Activated T-cell treated with anti-CD3 and anti-CD28 coated beads for 4 hours (primary cell): Measurements from ENCODE around the gene CACNB1.
A peak's percentile ranks its signal among the peaks of the same experiment; 100 is the strongest.

Experiments
- DNase-seq: peaks from one replicate; pipeline ENCODE4 v3.0.0-alpha.2; 2020

Gene CACNB1

DNA sequence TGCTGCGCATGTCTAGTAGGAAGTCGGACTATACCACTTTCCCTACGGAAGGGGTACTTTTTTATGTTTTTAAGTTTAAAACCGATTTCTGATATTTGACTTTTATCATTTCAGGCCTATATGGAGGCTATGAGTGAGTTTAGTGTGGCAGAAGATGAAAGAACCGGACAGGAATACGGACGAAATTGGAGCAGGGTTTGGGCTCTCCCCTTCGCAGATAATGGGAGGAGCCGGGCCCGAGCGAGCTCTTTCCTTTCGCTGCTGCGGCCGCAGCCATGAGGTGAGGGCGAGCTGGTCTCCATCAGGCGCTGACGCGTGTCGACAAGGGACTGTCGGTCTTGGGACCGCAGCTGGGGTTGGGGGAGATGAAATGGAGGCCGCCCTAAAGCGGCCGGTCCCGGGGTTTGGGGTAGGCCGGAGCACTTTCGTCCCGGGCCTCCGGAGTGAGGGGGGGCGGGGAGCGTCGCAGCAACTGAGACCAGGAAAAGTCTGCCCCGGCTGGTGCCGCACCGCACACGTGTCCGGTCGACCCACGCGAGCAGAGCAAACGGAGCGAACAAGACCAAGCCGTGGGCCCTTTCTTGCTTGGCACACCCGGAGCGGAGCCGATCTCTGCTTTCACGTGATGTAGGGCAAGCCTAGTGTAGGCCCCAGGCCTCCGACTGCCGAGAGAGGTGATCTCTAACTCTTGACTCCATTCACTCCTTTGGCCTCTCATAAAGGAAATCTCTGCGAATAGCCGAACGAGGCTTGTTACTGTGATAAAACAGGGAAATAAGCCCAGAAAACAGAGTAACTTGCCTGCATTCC is 2.8 kb upstream of the CACNB1 start, which contains the start of gene RPL19:
Gene RPL19 (plus strand): TSS at position 214 of the 810 bp plus-strand sequence. CDS start 62 bp downstream, at position 276.
- peak; percentile 65 for DNase-seq

DNA sequence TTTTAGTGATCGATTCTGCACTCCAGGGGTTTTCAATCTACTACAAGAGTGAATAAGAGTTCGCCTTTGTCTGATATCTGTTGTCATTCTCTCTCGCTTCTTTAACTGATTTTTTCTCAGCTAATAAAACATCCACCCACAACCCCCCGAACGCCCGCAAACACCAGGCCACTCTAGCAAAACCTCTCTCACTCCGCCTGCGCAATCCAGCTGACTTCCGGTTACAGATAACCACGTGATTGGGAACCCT is 2.3 kb upstream of the CACNB1 start:
- peak; percentile 84 for DNase-seq

DNA sequence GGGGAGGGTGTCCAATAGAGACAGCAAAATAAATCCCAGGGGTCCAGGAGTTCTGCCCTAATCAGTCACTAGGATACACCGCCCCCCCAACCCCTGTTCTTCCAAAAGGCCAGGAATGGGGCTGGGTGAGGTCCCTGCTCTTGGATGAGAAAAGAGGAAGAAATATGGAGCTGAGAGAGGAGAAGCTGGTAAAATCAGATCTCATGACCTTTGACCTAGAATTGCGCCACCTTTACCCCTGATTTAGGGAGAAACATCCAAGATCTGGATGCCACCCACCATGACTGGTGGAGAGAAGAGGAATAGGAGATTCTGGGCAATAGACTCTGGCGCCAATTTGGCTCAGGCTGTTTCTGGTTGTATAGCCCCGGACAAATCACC is 707 bp upstream of the CACNB1 start:
- DNase-seq, result no peak

DNA sequence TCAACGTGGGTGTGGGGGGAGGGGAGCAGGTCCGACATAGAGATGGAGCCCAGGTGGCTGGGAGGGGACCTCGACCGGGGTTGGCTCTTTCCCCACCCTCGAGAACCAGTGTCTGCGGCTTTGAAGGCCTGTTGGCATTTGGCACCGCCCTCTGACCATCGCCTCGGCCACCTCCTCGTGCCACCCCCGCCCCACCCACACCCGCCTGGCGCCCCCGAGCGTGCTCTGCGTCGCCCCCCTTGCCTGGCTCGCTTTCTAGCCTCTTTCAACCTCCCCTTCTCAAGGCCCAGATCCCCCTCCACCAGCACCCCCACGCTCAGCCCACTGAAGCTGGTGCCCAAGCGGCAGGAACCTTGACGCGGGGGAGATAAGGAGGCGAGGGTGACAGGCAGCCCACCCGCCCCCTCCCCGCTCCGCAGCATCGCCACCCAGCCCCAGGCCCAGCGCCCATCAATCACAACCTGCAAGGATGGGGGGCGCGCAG is 619 bp downstream of the CACNB1 start:
- no peak for DNase-seq

DNA sequence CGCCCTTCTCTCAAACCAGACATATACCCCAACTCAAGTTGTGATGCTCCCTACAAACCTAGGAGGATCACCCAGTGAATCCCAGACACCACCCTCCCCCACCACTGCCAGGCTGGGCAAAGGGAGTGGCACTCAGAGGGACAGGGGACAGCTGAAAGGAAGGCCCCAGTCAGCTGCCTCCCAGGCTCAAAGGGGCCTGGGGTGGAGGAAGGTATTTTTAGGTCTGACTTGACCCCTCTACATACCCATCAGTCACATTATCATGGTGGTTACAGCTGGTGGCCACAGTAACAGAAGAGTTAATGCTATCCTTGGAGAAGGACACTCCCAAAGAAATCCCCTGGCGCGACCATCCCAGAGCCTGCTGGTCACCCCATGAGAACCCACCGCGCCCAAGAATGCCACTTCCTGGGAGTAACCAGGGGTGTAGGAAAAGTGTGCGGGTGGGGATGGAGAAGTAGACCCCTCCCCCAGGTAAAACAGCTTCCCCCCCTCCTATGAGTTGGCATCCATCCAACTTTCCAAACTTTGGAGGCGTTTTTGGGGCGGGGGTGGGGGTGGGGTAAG is 1.1 kb downstream of the CACNB1 start:
- DNase-seq, result no peak

DNA sequence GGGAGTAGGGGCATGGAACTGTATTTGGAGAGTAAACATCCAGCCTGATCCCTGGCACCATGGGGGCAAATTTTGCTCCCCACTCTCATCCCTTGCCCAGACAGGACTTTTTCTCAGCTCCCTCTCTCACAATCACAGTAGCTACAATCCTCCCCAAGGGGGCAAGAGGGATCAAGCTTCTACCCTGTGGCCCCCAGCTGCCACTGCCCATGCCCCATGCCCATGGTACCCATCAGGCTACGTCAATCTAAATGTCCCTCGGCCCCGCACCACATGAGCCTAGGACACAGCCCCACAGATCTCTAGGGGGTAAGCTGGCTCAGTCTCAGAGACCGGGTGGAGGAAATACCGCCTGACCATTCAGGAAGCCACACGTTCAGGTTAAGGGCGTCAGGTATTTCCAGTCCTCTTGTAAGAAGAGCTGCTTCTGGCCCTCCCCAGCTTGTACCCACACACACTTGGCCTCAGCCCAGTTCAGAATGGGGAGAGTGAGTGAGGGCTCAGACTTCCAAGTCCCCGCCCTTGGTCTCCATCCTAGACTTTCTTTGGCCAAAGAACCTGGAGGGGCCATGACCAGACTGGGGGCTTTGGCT is 1.8 kb downstream of the CACNB1 start:
- DNase-seq, result no peak

DNA sequence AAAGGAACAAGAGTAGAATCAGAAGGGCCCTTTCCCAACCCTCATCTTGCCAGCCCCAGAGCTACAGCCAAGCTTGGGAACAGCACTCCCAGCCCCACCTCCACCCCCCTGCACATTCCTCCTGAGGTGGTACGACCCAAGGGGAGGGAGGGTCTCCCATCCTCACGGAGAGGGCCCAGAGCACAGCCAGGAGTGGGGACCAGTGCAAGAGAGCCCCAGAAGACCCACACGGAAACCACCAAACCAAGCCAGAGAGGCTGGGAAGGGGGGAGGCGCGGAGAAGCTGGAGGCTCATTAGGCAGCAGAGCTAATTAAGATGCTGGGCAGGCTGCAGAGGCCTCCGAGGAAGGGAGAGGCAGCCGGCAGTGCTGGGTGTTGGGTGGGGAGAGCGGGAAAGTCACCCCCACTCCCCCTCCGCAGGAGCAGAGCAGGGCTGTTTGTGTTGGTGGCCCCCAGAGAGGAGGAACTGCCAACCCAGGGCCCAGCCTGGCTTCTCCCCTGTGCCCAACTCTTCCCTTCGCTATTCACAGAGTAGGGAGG is 2.4 kb downstream of the CACNB1 start:
- DNase-seq, result no peak

DNA sequence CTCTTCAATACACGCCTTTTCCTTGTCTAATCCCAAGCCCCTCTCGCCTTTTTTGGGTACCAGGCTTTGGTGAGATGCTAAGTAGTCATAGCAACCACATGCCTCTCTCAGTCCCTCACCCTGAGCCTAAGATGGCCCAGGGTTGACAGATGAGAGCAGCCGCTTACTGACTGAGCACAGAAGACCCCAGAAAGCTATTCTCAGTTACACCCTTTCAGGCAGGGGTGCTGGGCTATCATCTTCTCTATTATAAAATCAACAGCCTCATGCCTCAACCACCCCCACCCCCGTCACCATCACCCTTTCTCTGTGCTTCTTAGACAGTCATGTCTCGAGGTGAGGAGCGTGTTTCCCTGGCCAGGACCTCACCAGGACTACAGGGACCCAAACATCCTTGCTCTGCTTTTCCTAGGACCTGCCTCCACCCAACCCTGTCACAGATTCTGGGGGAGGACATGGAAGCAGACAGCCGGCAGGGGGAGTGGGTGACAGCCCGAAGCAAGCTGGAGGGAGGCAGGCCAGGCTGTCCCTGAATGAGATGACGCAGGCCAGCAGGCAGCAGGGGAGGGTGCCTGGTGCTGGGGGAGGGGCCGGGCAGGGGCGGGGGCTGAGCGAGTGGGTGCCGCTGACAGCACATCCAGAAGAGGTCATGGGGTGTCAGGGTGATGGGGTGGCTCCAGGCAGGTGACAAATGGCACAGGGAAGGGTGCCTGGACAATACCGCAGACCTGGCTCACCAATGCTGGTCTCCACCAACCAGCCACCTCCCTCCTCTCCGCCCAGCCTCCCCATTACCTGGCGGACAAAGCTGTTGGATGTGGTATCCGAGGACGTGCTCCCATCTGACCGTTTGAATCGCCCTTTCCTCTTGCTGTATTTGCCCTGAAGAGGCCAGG is 3.1 kb downstream of the CACNB1 start:
- DNase-seq, result no peak

DNA sequence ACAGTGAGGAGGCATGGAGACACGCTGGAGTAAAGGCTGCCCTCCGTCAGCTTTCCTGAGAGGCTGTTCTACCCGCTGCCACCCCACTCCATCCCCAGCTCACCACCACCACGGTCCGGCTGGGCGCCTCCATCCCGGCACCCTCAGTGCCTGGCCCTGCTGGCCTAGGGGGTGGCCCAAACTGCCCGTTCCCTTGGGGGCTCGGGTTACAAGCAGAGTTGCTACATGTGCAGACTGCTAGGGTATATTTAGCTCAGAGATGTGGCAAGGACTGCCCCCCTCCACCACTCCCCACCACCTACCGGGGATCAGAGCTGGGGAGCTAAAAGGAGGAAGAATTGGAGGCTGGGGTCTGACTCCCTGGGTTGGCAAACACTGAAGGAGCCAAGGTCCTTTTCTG is 4.1 kb downstream of the CACNB1 start:
- DNase-seq, result no peak

DNA sequence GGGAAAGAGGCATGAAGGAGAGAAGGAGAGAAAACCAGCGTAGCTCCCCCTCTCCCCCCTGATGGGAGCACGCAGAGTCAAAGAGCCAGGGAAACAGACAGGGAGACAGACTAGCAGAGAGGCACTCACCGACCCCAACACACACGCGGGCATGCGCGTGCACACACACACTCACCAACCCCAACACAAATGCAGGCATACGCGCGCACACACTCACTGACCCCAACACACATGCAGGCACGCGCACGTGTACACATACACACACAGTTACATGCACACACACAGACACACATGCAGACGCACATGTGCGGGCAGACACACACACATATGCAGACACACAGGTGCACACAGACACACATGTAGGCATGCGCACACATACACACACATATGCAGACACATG is 4.6 kb downstream of the CACNB1 start:
- DNase-seq, result no peak

DNA sequence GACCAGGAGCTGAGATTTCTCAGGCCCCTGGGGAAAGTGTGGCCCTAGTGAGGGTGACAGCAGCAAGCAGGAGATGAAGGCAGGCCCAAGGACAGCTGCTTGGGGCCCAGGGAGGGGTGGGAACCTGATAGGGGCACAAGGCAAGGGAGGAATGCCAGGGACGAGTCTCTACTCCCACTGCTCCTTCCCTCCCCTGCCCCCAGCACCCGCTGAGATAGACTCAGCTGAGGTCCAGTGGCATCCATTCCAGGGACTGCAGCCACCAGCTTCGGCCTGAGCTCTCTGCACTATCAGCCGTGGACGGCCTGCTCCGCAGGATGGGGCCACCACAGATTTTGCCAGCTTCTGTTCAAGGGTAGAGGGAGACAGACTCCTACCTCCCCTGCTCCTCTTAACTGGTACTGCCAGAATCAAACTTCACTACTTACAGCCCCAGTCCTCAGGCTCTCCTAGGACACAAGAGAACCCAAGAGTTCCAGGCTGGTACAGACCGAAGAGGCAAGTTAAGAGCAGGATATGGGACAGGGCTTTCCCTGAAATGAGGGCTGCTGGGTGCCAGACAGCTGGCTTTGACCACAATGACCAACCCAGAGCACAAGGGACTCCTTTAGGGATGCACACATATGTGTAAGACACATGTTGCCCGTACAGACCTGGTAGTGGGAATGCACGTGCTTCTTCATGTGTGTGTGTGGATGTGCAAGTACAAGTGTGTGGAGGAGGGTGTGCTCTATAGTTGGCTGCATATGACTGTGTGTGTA is 5.5 kb downstream of the CACNB1 start:
- no peak for DNase-seq

DNA sequence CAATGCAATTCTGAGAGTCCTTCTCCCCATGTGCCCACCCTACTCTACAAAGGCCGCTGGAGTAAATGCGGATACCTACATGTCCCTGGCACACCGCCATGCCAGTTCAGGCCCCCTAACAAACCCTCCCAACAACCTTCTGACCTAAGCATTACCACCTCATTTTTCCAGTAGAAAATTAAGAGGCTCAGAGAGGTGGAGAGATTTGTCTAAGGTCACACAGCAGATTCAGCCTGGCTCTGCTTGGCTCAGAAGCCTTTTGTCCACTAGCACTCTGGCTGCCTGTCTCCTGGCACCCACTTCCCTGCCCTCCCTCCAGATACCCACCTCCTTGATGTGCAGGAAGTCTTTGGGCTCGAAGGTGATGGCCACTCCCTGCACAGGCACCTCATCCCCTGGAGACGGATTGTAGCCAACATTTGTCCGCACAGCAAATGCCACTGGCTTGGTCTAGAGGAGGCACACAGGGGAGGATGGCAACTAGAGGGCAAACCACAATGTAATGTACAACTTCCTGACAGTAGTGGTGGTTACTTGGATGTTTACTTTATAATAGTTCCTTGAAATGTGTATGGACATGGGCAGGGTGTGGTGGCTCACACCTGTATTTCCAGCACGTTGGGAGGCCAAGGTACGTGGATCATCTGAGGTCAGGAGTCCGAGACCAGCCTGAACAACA is 10.2 kb downstream of the CACNB1 start:
- no peak for DNase-seq

DNA sequence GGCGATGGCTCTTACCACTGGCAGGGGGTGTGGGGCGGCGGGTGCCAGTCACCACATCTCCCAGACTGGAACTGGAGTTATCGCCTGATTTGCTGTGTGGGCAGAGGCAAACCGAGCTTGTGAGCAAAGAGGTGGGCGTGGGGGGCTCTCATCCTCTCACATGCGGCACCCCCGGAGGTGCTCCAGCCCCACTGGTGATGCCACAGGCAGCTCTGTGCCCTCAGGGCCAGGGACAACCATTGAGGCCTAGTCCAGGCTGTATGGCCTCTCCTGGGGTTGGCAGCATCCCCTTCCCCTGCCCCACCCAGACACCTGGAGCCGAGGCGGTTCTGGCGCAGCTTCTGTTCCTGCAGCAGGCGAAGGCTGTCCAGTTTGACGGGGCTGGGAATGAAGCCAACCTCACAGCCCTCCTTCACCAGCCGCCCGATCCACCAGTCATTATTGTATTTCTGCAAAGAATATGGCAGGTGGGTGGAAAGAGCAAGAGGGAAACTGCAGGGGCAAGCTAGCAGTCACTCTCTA is 10.9 kb downstream of the CACNB1 start:
- no peak for DNase-seq

DNA sequence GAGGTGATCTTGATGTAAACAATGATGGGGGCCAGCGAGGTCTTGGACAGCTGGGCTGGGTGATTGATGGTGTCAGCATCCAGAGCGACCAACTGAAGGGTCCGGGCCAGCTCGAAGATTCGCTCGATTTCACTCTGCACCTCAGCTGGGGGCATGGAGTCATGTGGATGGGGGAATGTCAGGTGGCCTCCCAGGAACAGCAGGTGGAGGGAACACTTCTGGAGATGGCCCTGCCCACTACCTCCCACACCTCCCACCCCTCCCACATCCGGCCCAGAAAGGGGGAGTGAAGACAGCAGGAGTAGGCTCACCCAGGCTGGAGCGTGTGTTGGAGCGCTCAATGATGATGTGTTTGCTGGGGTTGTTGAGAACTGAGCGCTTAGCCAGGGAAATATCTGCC is 13.7 kb downstream of the CACNB1 start:
- no peak for DNase-seq

DNA sequence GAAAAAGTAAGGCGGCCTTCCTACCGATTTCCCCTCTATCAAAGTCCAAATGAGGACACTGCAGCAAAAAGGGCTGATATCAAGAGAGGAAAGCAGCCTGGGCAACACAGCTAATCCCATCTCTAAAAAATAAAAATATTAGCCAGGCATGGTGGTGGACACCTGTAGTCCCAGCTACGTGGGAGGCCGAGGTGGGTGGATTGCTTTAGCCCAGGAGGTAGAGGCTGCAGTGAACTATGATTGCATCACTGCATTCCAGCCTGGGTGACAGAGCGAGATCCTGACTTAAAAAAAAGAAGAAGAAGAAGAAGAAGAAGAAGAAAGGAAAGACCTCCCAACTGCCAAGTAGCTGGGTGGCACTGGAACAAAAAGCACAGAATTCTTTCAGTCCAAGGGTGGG is 14.4 kb downstream of the CACNB1 start:
- DNase-seq, result no peak

DNA sequence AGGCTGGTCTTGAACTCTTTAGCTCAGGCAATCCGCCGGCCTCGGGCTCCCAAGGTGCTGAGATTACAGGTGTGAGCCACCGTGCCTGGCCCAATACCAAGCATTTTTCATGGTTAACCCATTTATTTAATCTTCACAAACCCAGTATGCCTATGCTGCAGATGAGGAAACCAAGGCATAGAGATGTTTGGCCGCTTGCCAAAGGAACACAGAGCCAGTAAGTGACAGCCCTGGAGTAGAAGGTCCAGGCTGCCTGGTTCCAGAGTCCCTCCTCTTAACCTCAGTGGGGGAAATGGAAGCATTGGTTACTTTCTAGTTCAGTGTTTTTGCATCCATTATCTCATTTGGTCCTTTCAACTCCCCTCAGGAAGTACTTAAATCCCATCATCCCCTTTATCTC is 16.2 kb downstream of the CACNB1 start:
- DNase-seq, result no peak

DNA sequence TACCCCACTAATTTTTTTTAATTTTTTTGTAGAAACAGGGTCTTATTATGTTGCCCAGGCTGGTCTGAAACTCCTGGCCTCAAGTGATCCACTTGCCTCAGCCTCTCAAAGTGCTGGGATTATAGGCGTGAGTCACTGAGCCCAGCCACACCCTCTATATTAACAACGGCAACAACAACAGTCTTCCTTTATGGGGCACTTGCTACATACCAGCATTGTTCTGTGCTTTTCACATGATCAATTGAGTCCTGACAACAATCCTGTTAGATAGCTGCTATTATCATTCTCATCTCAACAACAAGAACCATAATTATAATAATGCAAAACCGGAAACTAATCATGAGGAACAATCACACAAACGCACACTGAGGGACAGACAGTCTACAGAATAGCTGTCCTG is 18.9 kb downstream of the CACNB1 start:
- no peak for DNase-seq

DNA sequence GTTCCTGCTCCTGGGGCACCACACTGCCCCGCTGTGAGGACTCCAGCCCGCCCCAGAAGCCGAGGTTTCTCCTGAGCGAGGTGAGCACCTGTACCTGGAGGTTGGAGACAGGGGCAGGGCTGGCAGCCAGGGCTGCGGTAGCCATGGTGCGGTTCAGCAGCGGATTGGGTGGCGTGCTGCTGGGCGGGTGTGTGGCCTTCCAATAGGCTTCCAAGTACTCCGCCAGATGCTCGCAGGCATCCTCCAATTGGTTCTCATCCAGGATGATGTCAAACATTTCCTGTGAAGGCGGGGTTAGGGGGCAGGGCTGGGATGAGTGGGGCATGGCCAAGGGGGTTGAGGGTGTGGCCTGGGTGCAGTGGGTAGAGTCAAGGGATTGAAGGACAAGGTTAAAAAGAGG is 20.2 kb downstream of the CACNB1 start:
- DNase-seq, result no peak

DNA sequence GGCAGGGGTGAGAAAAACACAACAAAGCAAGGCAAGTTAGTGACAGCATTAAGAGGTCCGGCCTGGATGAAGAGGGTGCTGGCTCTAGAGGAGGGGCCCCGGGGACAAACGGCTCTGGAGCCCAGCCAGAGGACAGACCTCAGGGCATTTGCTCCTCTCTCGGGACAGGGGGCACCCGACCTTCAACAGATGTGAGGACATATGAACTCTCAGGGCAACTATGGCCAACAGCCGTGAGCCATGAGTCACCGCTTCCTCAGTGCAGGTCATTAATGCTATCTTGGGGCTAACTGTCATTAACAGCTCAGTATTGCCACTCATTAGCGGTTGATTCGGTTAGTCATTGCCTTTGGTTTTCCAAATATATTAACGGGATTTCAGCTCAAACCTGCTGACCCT is 21.8 kb downstream of the CACNB1 start:
- DNase-seq, result no peak

DNA sequence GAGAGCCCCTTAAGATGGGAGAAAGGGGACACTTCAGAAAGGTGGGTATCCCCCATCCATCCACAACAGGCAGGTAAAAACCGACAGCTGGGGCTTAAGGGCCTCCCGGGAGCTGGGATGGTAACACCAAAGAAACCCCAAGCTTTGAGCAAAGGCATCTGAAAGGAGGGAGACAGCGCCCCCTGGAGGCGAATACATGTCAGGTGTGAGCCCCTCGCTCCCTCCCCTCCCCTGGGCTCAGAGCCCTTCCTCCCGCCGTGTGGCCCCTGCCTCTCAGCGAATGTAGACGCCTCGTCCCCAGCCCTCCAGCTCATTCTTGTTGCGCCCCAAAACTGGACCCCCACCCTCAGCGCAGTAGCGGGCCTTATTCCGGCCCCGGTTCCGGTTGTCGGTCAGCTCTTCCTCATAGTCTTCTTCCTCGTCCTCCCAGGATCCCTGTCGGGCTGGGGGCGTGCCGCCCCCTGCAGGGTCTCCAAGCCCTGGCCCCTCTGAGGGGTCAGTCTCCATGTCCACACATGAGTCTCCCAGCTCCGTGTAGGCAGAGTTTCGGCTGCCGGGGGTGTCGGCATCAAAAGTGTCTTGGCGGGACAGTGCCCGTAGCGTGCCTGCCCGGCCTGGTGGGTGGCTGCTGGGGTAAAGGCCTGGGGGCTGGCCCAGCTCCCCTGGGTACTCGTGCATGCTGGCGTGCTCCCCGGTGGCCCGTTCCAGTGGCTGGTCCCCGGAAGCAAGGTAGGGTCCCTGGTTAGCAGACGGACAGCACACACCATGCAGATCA is 22.4 kb downstream of the CACNB1 start:
- DNase-seq, result peak; percentile 69
